Neural cell (in vitro differentiated cells): Measurements from ENCODE around the gene SPEG. TPM values are rescaled to one million over a fixed set of nuclear protein-coding genes. Genes with fewer than 3 reads are reported as not detected.

ENCODE experiments used
- H2AFZ ChIP-seq: fragments of 200-600, 300-800 bp; sonication (generic), shearing (Covaris generic); 2 replicates; pipeline ENCODE4 v1.6.0; 2014; ENCODE audit warnings: low read depth, mild to moderate bottlenecking, antibody characterized with exemption, low read length, moderate library complexity
- H3F3A ChIP-seq: fragments of 200-600 bp; shearing (Covaris generic); 2 replicates; pipeline ENCODE4 v1.6.1; 2016; ENCODE audit warnings: mild to moderate bottlenecking, moderate library complexity, mixed read lengths, antibody characterized with exemption, low read length; ENCODE audit not compliant: insufficient read depth, poor library complexity, severe bottlenecking
- H3K27ac ChIP-seq: fragments of 200-600, 300-800 bp; sonication (generic), shearing (Covaris generic); 2 replicates; pipeline ENCODE4 v1.5.1; 2014; ENCODE audit warnings: mild to moderate bottlenecking, low read length, moderate library complexity
- H3K27me3 ChIP-seq: fragments of 300-800, 200-600 bp; sonication (generic), shearing (Covaris generic); 2 replicates; pipeline ENCODE4 v1.6.0; 2014; ENCODE audit warnings: mild to moderate bottlenecking, low read depth, low read length, moderate library complexity; ENCODE audit not compliant: insufficient read depth
- H3K36me3 ChIP-seq: fragments of 300-800, 200-600 bp; sonication (generic), shearing (Covaris generic); 2 replicates; pipeline ENCODE4 v1.5.1; 2014; ENCODE audit warnings: mild to moderate bottlenecking, antibody characterized with exemption, low read length, moderate library complexity; ENCODE audit not compliant: insufficient read depth
- H3K4me2 ChIP-seq: fragments of 300-800, 200-600 bp; sonication (generic), shearing (Covaris generic); 2 replicates; pipeline ENCODE4 v1.6.0; 2014; ENCODE audit warnings: mild to moderate bottlenecking, low read length
- H3K4me3 ChIP-seq: fragments of 300-800, 200-600 bp; sonication (generic), shearing (Covaris generic); 2 replicates; pipeline ENCODE4 v1.5.1; 2014; ENCODE audit warnings: mild to moderate bottlenecking, low read length, moderate library complexity
- H3K79me2 ChIP-seq: fragments of 200-600 bp; shearing (Covaris generic); replicated peaks from 2 replicates; pipeline ENCODE4 v1.6.0; 2014; ENCODE audit warnings: mild to moderate bottlenecking, low read length, moderate library complexity; ENCODE audit not compliant: insufficient read depth
- H3K9ac ChIP-seq: fragments of 300-800, 200-600 bp; sonication (generic), shearing (Covaris generic); 2 replicates; pipeline ENCODE4 v1.6.1; 2016; ENCODE audit warnings: mild to moderate bottlenecking, low read length, mixed read lengths
- H3K9me2 ChIP-seq: fragments of 200-600 bp; shearing (Covaris generic); 2 replicates; pipeline ENCODE4 v1.6.1; 2016; ENCODE audit warnings: mild to moderate bottlenecking, low read length, mixed read lengths; ENCODE audit not compliant: insufficient read depth
- H3K9me3 ChIP-seq: fragments of 200-600, 300-800 bp; sonication (generic), shearing (Covaris generic); 2 replicates; pipeline ENCODE4 v1.6.1; 2016; ENCODE audit warnings: mild to moderate bottlenecking, mixed run types, low read length, moderate library complexity, mixed read lengths
- H4K20me1 ChIP-seq: fragments of 200-600 bp; shearing (Covaris generic); 2 replicates; pipeline ENCODE4 v1.6.1; 2016; ENCODE audit warnings: mild to moderate bottlenecking, mixed run types; ENCODE audit not compliant: insufficient read depth
- EP300 ChIP-seq: fragments of 450-650 bp; conservative IDR thresholded peaks from 2 replicates; pipeline ENCODE4 v1.6.1; 2014; ENCODE audit warnings: antibody characterized with exemption, mild to moderate bottlenecking, moderate library complexity; ENCODE audit not compliant: poor library complexity, severe bottlenecking
- EZH2 ChIP-seq: fragments of 200-600, 300-800 bp; shearing (Covaris generic), sonication (generic); IDR thresholded peaks from 2 replicates; pipeline ENCODE4 v1.6.1; 2014; ENCODE audit warnings: antibody characterized with exemption, low read length, borderline replicate concordance, mild to moderate bottlenecking; ENCODE audit not compliant: insufficient read depth, poor library complexity, severe bottlenecking
- MXI1 ChIP-seq: fragments of 450-650 bp; conservative IDR thresholded peaks from 2 replicates; pipeline ENCODE4 v1.6.1; 2014; ENCODE audit warnings: antibody characterized with exemption, mild to moderate bottlenecking; ENCODE audit not compliant: poor library complexity, severe bottlenecking
- POLR2AphosphoS5 ChIP-seq: IDR thresholded peaks from 2 replicates; pipeline ENCODE4 v1.6.1; 2012
- RAD21 ChIP-seq: fragments of 450-650 bp; conservative IDR thresholded peaks from 2 replicates; pipeline ENCODE4 v1.6.1; 2014; ENCODE audit warnings: antibody characterized with exemption, mild to moderate bottlenecking, moderate library complexity
- SMC3 ChIP-seq: fragments of 450-650 bp; conservative IDR thresholded peaks from 2 replicates; pipeline ENCODE4 v1.6.1; 2014; ENCODE audit warnings: antibody characterized with exemption, mild to moderate bottlenecking, moderate library complexity; ENCODE audit not compliant: poor library complexity
- TAF1 ChIP-seq: IDR thresholded peaks from 2 replicates; pipeline ENCODE4 v1.6.1; 2012; ENCODE audit warnings: low read depth
- polyA plus RNA-seq: library from polyadenylated mRNA; depleted of rRNA; stranded (reverse); fragments of >200 nt; gene quantifications from 2 replicates; pipeline ENCODE4 v1.2.3, GENCODE V29; 2014
- TF ChIP-seq, protein P1 (sequence below): IDR thresholded peaks from 2 replicates; pipeline ENCODE4 v1.6.1; 2012; ENCODE audit warnings: borderline replicate concordance
- TF ChIP-seq, protein P2 (sequence below): fragments of 450-650 bp; IDR thresholded peaks from 2 replicates; pipeline ENCODE4 v1.5.1; 2014; ENCODE audit warnings: antibody characterized with exemption, mild to moderate bottlenecking, moderate library complexity; ENCODE audit not compliant: poor library complexity, severe bottlenecking

SPEG gene
- polyA plus RNA-seq, 1 donor from 2014 or later = 58.3 TPM

GRCh38 chr2:219416938-219417337, 17.7 kb upstream of the SPEG start:
- no peaks in the 10 kb centered on the region for H3K79me2 ChIP-seq
- no peak overlapping the region for H2AFZ ChIP-seq
- no peak overlapping the region for H3K4me2 ChIP-seq
- H3K27ac ChIP-seq = no peak overlapping the region
- no peaks in the 10 kb centered on the region for H3K9me2 ChIP-seq
- H3K27me3 ChIP-seq = peaks cover 18% of the 10 kb centered on the region
- H3K9ac ChIP-seq = no peak overlapping the region
- TF ChIP-seq POLR2AphosphoS5 (no peak), SMC3 (no peak), RAD21 (no peak), MXI1 (no peak), EZH2 (no peak)
- no peaks in the 10 kb centered on the region for H3K9me3 ChIP-seq
- no peaks in the 10 kb centered on the region for H3K36me3 ChIP-seq
- no peak overlapping the region for H3K4me3 ChIP-seq
- no peaks in the 10 kb centered on the region for H4K20me1 ChIP-seq
- no peaks in the 10 kb centered on the region for H3F3A ChIP-seq

GRCh38 chr2:219417374-219417773, 17.3 kb upstream of the SPEG start:
- TF ChIP-seq TAF1 = no peak
- TF ChIP-seq, protein P1, sequence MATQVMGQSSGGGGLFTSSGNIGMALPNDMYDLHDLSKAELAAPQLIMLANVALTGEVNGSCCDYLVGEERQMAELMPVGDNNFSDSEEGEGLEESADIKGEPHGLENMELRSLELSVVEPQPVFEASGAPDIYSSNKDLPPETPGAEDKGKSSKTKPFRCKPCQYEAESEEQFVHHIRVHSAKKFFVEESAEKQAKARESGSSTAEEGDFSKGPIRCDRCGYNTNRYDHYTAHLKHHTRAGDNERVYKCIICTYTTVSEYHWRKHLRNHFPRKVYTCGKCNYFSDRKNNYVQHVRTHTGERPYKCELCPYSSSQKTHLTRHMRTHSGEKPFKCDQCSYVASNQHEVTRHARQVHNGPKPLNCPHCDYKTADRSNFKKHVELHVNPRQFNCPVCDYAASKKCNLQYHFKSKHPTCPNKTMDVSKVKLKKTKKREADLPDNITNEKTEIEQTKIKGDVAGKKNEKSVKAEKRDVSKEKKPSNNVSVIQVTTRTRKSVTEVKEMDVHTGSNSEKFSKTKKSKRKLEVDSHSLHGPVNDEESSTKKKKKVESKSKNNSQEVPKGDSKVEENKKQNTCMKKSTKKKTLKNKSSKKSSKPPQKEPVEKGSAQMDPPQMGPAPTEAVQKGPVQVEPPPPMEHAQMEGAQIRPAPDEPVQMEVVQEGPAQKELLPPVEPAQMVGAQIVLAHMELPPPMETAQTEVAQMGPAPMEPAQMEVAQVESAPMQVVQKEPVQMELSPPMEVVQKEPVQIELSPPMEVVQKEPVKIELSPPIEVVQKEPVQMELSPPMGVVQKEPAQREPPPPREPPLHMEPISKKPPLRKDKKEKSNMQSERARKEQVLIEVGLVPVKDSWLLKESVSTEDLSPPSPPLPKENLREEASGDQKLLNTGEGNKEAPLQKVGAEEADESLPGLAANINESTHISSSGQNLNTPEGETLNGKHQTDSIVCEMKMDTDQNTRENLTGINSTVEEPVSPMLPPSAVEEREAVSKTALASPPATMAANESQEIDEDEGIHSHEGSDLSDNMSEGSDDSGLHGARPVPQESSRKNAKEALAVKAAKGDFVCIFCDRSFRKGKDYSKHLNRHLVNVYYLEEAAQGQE = no peak
- TF ChIP-seq, protein P2, sequence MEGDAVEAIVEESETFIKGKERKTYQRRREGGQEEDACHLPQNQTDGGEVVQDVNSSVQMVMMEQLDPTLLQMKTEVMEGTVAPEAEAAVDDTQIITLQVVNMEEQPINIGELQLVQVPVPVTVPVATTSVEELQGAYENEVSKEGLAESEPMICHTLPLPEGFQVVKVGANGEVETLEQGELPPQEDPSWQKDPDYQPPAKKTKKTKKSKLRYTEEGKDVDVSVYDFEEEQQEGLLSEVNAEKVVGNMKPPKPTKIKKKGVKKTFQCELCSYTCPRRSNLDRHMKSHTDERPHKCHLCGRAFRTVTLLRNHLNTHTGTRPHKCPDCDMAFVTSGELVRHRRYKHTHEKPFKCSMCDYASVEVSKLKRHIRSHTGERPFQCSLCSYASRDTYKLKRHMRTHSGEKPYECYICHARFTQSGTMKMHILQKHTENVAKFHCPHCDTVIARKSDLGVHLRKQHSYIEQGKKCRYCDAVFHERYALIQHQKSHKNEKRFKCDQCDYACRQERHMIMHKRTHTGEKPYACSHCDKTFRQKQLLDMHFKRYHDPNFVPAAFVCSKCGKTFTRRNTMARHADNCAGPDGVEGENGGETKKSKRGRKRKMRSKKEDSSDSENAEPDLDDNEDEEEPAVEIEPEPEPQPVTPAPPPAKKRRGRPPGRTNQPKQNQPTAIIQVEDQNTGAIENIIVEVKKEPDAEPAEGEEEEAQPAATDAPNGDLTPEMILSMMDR = no peak
- TF ChIP-seq SMC3 = no peak
- no peak for TF ChIP-seq RAD21
- no peak for TF ChIP-seq MXI1
- no peak for TF ChIP-seq POLR2AphosphoS5
- no peak for TF ChIP-seq EP300
- no peak for TF ChIP-seq EZH2
- Histone ChIP-seq H3K27ac (no peak overlapping the region), H3K9ac (no peak overlapping the region), H3K27me3 (peaks cover 18% of the 10 kb centered on the region), H3F3A (no peaks in the 10 kb centered on the region), H3K4me3 (no peak overlapping the region), H3K79me2 (no peaks in the 10 kb centered on the region), H3K9me3 (no peaks in the 10 kb centered on the region), H3K9me2 (no peaks in the 10 kb centered on the region), H4K20me1 (no peaks in the 10 kb centered on the region), H2AFZ (no peak overlapping the region), H3K4me2 (no peak overlapping the region), H3K36me3 (no peaks in the 10 kb centered on the region)
